T-helper 1 cell treated with Interleukin-12 subunit alpha and Interleukin-12 subunit beta and Interleukin-4 antibody, amounts not matched to agents 30 μg/mL and 1 μg/mL, for 36 hours (primary cell): ENCODE results near the gene LDHB.
"Not testable (repeated sequence)": the region's sequence is repeated elsewhere in the genome, so short reads cannot be mapped to it uniquely, and the experiment has no call there.

Experiments used
- H3K27ac Mint-ChIP-seq: one replicate; pipeline ENCODE4 v1.8.0; 2021; ENCODE audit warnings: mild to moderate bottlenecking, mixed read lengths
- H3K27me3 Mint-ChIP-seq: one replicate; pipeline ENCODE4 v1.8.0; 2021; ENCODE audit warnings: low read depth, mixed read lengths
- H3K36me3 Mint-ChIP-seq: one replicate; pipeline ENCODE4 v1.8.0; 2021; ENCODE audit warnings: low read depth, mixed read lengths
- H3K4me1 Mint-ChIP-seq: one replicate; pipeline ENCODE4 v1.8.0; 2021; ENCODE audit warnings: low read depth, mixed read lengths
- H3K4me3 Mint-ChIP-seq: one replicate; pipeline ENCODE4 v1.8.0; 2021; ENCODE audit warnings: mild to moderate bottlenecking, moderate library complexity, mixed read lengths
- H3K9me3 Mint-ChIP-seq: one replicate; pipeline ENCODE4 v1.8.0; 2021; ENCODE audit warnings: mixed read lengths

Gene LDHB

DNA sequence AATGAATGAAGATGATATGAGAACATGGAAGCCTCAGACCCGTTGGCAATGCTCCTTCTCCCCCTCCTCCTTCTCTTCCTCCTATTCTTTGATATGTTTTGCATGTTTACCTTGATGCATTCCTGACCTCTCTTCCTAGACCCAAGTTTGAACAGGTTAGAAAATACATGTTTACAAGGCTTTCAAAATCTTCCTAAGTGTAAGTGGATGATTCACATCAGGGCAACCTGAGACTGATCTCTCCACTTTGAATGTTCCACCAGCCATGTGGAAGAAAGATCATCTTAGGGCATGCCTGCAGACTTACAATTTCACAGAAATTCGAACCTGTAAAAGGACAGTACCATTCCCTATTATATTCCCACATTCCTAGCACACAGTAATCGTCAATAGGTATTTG, 18.0 kb upstream of the LDHB start:
- Mint-ChIP-seq H3K4me1 (peaks cover 19% of the 10 kb centered on the region), H3K4me3 (no peak overlapping the region), H3K27ac (no peak overlapping the region)

GRCh38 chr12:21675096-21675495, 17.5 kb upstream of the LDHB start:
- no peak overlapping the region for H3K27ac Mint-ChIP-seq
- no peaks in the 10 kb centered on the region for H3K9me3 Mint-ChIP-seq
- H3K4me3 Mint-ChIP-seq: no peak overlapping the region
- H3K36me3 Mint-ChIP-seq: no peaks in the 10 kb centered on the region
- peaks cover 19% of the 10 kb centered on the region for H3K4me1 Mint-ChIP-seq
- peaks cover 12% of the 10 kb centered on the region for H3K27me3 Mint-ChIP-seq

More for the DNA sequence above, 18.0 kb upstream of the LDHB start:
- no peaks in the 10 kb centered on the region for H3K36me3 Mint-ChIP-seq
- no peaks in the 10 kb centered on the region for H3K9me3 Mint-ChIP-seq
- H3K27me3 Mint-ChIP-seq: peaks cover 6% of the 10 kb centered on the region

- H3K4me3 Mint-ChIP-seq, H3K9me3 Mint-ChIP-seq, H3K27ac Mint-ChIP-seq, H3K36me3 Mint-ChIP-seq: not testable (repeated sequence)
- peaks cover 14% of the 10 kb centered on the region for H3K4me1 Mint-ChIP-seq
- peaks cover 12% of the 10 kb centered on the region for H3K27me3 Mint-ChIP-seq
These were observed 16.3 kb upstream of the LDHB start for GRCh38 chr12:21673830-21674552.

- H3K36me3 Mint-ChIP-seq: no peaks in the 10 kb centered on the region
- no peak overlapping the region for H3K27ac Mint-ChIP-seq
- no peaks in the 10 kb centered on the region for H3K9me3 Mint-ChIP-seq
- H3K27me3 Mint-ChIP-seq: peaks cover 26% of the 10 kb centered on the region
- no peak overlapping the region for H3K4me3 Mint-ChIP-seq
- no peaks in the 10 kb centered on the region for H3K4me1 Mint-ChIP-seq
These were observed 14.5 kb upstream of the LDHB start for GRCh38 chr12:21672146-21672545.

DNA sequence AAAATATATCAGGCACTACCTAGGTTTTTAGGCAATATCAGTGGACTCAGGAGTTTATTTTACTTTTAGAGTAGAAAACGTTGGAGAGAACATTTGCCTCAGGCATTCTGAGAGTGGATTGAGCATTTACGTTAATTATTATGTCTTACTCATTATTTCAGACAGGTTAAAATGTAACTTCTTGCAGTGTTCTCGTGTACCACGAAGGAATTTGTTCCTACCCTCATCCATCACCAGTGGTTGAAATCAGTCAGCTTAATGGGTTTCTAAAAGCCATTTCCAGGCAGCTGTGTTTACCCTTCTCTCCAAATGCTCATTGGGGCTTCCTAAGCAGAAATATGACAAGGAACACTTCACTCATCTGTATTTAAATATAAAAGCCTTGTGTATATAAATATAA, 9.1 kb upstream of the LDHB start:
- Mint-ChIP-seq H3K9me3 (no peaks in the 10 kb centered on the region), H3K4me1 (no peaks in the 10 kb centered on the region), H3K27ac (no peak overlapping the region), H3K4me3 (no peak overlapping the region), H3K36me3 (no peaks in the 10 kb centered on the region), H3K27me3 (peaks cover 21% of the 10 kb centered on the region)

- Mint-ChIP-seq H3K36me3 (no peaks in the 10 kb centered on the region), H3K27me3 (peaks cover 21% of the 10 kb centered on the region), H3K27ac (no peak overlapping the region), H3K4me1 (no peaks in the 10 kb centered on the region), H3K4me3 (no peak overlapping the region), H3K9me3 (no peaks in the 10 kb centered on the region)
These were observed 8.2 kb upstream of the LDHB start for GRCh38 chr12:21665816-21666215.

DNA sequence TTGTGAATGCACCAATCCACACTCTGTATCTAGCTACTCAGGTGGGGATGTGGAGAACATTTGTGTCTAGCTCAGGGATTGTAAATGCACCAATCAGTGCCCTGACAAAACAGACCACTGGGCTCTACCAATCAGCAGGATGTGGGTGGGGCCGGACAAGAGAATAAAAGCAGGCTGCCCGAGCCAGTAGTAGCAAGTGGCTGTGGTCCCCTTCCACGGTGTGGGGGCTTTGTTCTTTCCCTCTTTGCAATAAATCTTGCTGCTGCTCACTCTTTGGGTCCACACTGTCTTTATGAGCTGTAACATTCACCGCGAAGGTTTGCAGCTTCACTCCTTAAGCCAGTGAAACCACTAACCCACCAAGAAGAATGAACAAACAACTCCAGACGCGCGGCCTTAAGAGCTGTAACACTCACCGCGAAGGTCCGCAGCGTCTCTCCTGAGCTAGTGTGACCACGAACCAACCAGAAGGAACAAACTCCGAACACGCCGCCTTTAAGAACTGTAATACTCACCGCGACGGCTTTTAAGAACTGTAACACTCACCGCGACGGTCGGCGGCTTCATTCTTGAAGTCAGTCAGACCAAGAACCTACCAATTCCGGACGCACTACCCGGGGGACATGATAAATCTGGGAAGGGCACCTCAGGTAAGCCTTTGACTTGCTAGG, 4.6 kb upstream of the LDHB start:
- Mint-ChIP-seq H3K9me3 (no peaks in the 10 kb centered on the region), H3K4me3 (no peak overlapping the region), H3K27me3 (peaks cover 2% of the 10 kb centered on the region), H3K27ac (no peak overlapping the region), H3K4me1 (peaks cover 3% of the 10 kb centered on the region), H3K36me3 (peaks cover 2% of the 10 kb centered on the region)

- H3K9me3 Mint-ChIP-seq, H3K36me3 Mint-ChIP-seq, H3K4me3 Mint-ChIP-seq, H3K27ac Mint-ChIP-seq, H3K4me1 Mint-ChIP-seq, H3K27me3 Mint-ChIP-seq: not testable (repeated sequence)
These were observed 3.9 kb upstream of the LDHB start for GRCh38 chr12:21661396-21662093.

GRCh38 chr12:21659383-21659782, 1.7 kb upstream of the LDHB start:
- Mint-ChIP-seq H3K27me3 (no peaks in the 10 kb centered on the region), H3K4me3 (no peak overlapping the region), H3K9me3 (no peaks in the 10 kb centered on the region), H3K36me3 (peaks cover 15% of the 10 kb centered on the region), H3K27ac (no peak overlapping the region), H3K4me1 (peaks cover 23% of the 10 kb centered on the region)

DNA sequence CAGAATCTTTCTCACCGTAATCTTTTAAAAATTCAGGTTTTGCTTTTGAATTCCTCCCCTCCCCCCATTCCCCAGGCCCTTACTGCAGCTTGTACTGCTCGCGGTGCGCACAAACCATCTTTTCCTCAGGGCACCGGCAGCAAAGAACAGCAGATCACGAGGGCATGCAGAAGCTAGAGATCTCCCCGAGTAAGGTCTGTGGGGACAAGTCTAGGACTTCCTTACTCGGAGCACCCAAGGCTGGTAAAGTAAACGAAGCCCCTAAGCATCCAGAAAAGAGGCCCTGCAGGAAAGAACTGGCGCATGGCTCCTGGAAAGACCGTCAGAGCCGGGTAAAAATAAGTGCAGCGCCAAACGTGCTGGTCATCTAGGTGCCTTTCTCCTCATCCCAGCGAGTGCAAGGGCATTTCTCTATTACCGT, 727 bp downstream of the LDHB start:
- H3K36me3 Mint-ChIP-seq: peaks cover 33% of the 10 kb centered on the region
- peak overlapping the region; percentile 98 for H3K4me3 Mint-ChIP-seq
- H3K9me3 Mint-ChIP-seq: no peaks in the 10 kb centered on the region
- peak overlapping the region; percentile 98 for H3K27ac Mint-ChIP-seq
- H3K27me3 Mint-ChIP-seq: no peaks in the 10 kb centered on the region
- H3K4me1 Mint-ChIP-seq: peaks cover 40% of the 10 kb centered on the region

- no peaks in the 10 kb centered on the region for H3K9me3 Mint-ChIP-seq
- no peaks in the 10 kb centered on the region for H3K27me3 Mint-ChIP-seq
- H3K36me3 Mint-ChIP-seq: peaks cover 45% of the 10 kb centered on the region
- peak overlapping the region; percentile 98 for H3K27ac Mint-ChIP-seq
- H3K4me3 Mint-ChIP-seq: peak overlapping the region; percentile 98
- H3K4me1 Mint-ChIP-seq: peaks cover 48% of the 10 kb centered on the region
These were observed 2.1 kb downstream of the LDHB start for GRCh38 chr12:21655591-21655990.

GRCh38 chr12:21651821-21652220, 5.8 kb downstream of the LDHB start:
- peaks cover 65% of the 10 kb centered on the region for H3K36me3 Mint-ChIP-seq
- no peaks in the 10 kb centered on the region for H3K9me3 Mint-ChIP-seq
- peaks cover 66% of the 10 kb centered on the region for H3K4me1 Mint-ChIP-seq
- no peaks in the 10 kb centered on the region for H3K27me3 Mint-ChIP-seq
- no peak overlapping the region for H3K4me3 Mint-ChIP-seq
- H3K27ac Mint-ChIP-seq: no peak overlapping the region

- Mint-ChIP-seq H3K9me3 (no peaks in the 10 kb centered on the region), H3K4me3 (no peak overlapping the region), H3K27ac (peak overlapping the region; percentile 16), H3K4me1 (peaks cover 64% of the 10 kb centered on the region), H3K36me3 (peaks cover 63% of the 10 kb centered on the region), H3K27me3 (no peaks in the 10 kb centered on the region)
These were observed 6.6 kb downstream of the LDHB start for GRCh38 chr12:21650997-21651396.

GRCh38 chr12:21649034-21649433, 8.6 kb downstream of the LDHB start:
- Mint-ChIP-seq H3K27ac (no peak overlapping the region), H3K27me3 (no peaks in the 10 kb centered on the region), H3K36me3 (peaks cover 72% of the 10 kb centered on the region), H3K4me3 (no peak overlapping the region), H3K4me1 (peaks cover 60% of the 10 kb centered on the region), H3K9me3 (no peaks in the 10 kb centered on the region)

DNA sequence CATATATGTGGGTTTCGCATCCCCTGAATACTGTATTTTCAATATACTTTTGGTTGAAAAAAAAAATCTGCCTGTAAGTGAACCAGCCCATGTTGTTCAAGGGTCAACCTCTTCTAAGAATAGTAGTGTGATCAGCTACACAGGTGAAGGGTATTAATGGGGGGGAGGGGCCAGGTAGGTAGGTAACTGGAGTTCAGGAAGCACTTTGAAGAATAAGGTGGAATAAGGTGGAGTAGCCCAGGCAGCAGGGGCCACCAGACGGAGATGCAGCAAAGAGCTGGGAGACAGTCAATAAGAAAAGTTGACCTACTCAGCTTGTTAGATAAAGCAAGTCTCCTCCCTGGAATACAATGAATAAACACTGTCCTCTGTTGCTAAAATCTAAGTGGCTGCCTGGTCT, 9.3 kb downstream of the LDHB start:
- Mint-ChIP-seq H3K27ac (no peak overlapping the region), H3K27me3 (no peaks in the 10 kb centered on the region), H3K36me3 (peaks cover 71% of the 10 kb centered on the region), H3K4me1 (peaks cover 61% of the 10 kb centered on the region), H3K9me3 (no peaks in the 10 kb centered on the region), H3K4me3 (no peak overlapping the region)
